Caco-2 (cell line): ENCODE measurements around the gene CACNA1D. TPM values are rescaled to one million over a fixed set of nuclear protein-coding genes. Genes with fewer than 3 reads are reported as not detected.
A peak's percentile ranks its signal among the peaks of the same experiment; 100 is the strongest.
"Not testable (repeated sequence)": the region's sequence is repeated elsewhere in the genome, so short reads cannot be mapped to it uniquely, and the experiment has no call there.

Experiments
- BruUV-seq: library from RNA; stranded (reverse); fragments of 400-500 nt; replicated peaks from 2 replicates; lab custom pipeline; 2021; lab: Mats Ljungman, UMichigan
- CTCF ChIA-PET: fragments of 300-600 bp; sonication (Branson Sonifier 250); formaldehyde crosslinking; loops from one replicate; lab custom pipeline; 2022; ENCODE audit warnings: antibody characterized with exemption; lab: Charles Lee
- POLR2A ChIA-PET: fragments of 300-600 bp; sonication (Branson Sonifier 250); formaldehyde crosslinking; loops from one replicate; lab custom pipeline; 2022; ENCODE audit warnings: antibody characterized with exemption; lab: Charles Lee
- DNase-seq, 2 experiments: peaks; one replicate each; pipeline versions ENCODE4 v3.0.0 to v3.0.0-alpha.2; 2020 to 2022
- H3K27me3 ChIP-seq: replicated peaks from 2 replicates; pipeline ENCODE4 v1.6.0; 2011; ENCODE audit warnings: low read length; ENCODE audit not compliant: control insufficient read depth, insufficient read depth
- H3K36me3 ChIP-seq: 2 replicates; pipeline ENCODE4 v1.5.1; 2011; ENCODE audit warnings: low read length; ENCODE audit not compliant: control insufficient read depth, insufficient read depth
- H3K4me1 ChIP-seq: fragments of 250-450 bp; sonication (Bioruptor Pico); 2 replicates; pipeline ENCODE4 v1.5.1; 2020; ENCODE audit warnings: mild to moderate bottlenecking
- H3K4me3 ChIP-seq: 2 replicates; pipeline ENCODE4 v1.5.1; 2011; ENCODE audit warnings: low read depth, mild to moderate bottlenecking, control low read depth, low read length
- H3K9me3 ChIP-seq: fragments of 250-450 bp; sonication (Bioruptor Pico); 2 replicates; pipeline ENCODE4 v1.5.1; 2020; ENCODE audit warnings: mild to moderate bottlenecking, moderate library complexity
- H3K27ac Mint-ChIP-seq: one replicate; pipeline ENCODE4 v1.8.0; 2022; ENCODE audit warnings: mixed read lengths; ENCODE audit not compliant: unreplicated experiment
- H3K27me3 Mint-ChIP-seq: one replicate; pipeline ENCODE4 v1.8.0; 2022; ENCODE audit warnings: mixed read lengths; ENCODE audit not compliant: insufficient read depth, unreplicated experiment
- H3K36me3 Mint-ChIP-seq: one replicate; pipeline ENCODE4 v1.8.0; 2022; ENCODE audit warnings: mild to moderate bottlenecking, mixed read lengths; ENCODE audit not compliant: insufficient read depth, unreplicated experiment
- H3K4me1 Mint-ChIP-seq: one replicate; pipeline ENCODE4 v1.8.0; 2022; ENCODE audit warnings: low read depth, mixed read lengths; ENCODE audit not compliant: unreplicated experiment
- H3K4me3 Mint-ChIP-seq: one replicate; pipeline ENCODE4 v1.8.0; 2022; ENCODE audit warnings: mild to moderate bottlenecking, moderate library complexity, mixed read lengths; ENCODE audit not compliant: unreplicated experiment
- H3K9me3 Mint-ChIP-seq: one replicate; pipeline ENCODE4 v1.8.0; 2022; ENCODE audit warnings: mixed read lengths; ENCODE audit not compliant: unreplicated experiment
- CTCF ChIP-seq, 2 experiments: fragments of 200-600 bp in 1 of 2; IDR thresholded peaks; 1 replicate in 1 of 2; 2 replicates in 1 of 2; pipeline versions ENCODE4 v1.5.1 to v1.8.0; 2011 to 2022; ENCODE audit warnings: antibody characterized with exemption in 1 of 2, control low read depth in 1 of 2, inconsistent platforms in 1 of 2, low read depth in 1 of 2, low read length in 1 of 2, mild to moderate bottlenecking in 1 of 2, moderate library complexity in 1 of 2; ENCODE audit not compliant: insufficient read depth in 1 of 2, severe bottlenecking in 1 of 2, unreplicated experiment in 1 of 2
- intact Hi-C: fragments of 100-400 bp; cut with micrococcal nuclease; formaldehyde crosslinking; loops from one replicate; pipeline ENCODE4 v1.10.0; 2022; ENCODE audit not compliant: unreplicated experiment
- total RNA-seq: library from RNA; stranded (reverse); gene quantifications from 2 replicates; pipeline ENCODE4 v1.2.3, GENCODE V29; 2022

Gene CACNA1D
- total RNA-seq, 1 experiment from 2014 or later = 13.3 TPM

- Mint-ChIP-seq H3K27ac (no peak overlapping the region), H3K4me3 (no peak overlapping the region), H3K9me3 (no peaks in the 10 kb centered on the region), H3K4me1 (peaks cover 10% of the 10 kb centered on the region), H3K27me3 (no peaks in the 10 kb centered on the region), H3K36me3 (no peaks in the 10 kb centered on the region)
- H3K4me3 ChIP-seq = no peak overlapping the region
- no peaks in the 10 kb centered on the region for H3K9me3 ChIP-seq
- peaks cover 19% of the 10 kb centered on the region for H3K4me1 ChIP-seq
- no peak for DNase-seq
- TF ChIP-seq CTCF (IDR thresholded peaks at IDR 0.05; ENCODE audit: insufficient read depth in 1 of 2, low read depth in 1 of 2, low read length in 1 of 2, severe bottlenecking in 1 of 2, unreplicated experiment in 1 of 2) = no peak
- H3K36me3 ChIP-seq = no peaks in the 10 kb centered on the region; the same call in 1 of the 2 replicates
- H3K27me3 ChIP-seq = no peaks in the 10 kb centered on the region
- ChIA-PET CTCF (no interaction called here), POLR2A (no interaction called here)
- intact Hi-C loops = no loop called here
- no TSS peak for BruUV-seq
Measured at GRCh38 chr3:53464424-53464823, 30.0 kb upstream of the CACNA1D start.

- intact Hi-C loops, H3K36me3 Mint-ChIP-seq, H3K27me3 ChIP-seq, H3K9me3 ChIP-seq, H3K36me3 ChIP-seq, H3K4me3 Mint-ChIP-seq, CTCF ChIA-PET, H3K27me3 Mint-ChIP-seq, BruUV-seq, DNase-seq, H3K9me3 Mint-ChIP-seq, H3K4me1 Mint-ChIP-seq, H3K4me3 ChIP-seq, H3K27ac Mint-ChIP-seq, POLR2A ChIA-PET, H3K4me1 ChIP-seq: not testable (repeated sequence)
Measured at GRCh38 chr3:53469758-53470157, 24.7 kb upstream of the CACNA1D start.

- Mint-ChIP-seq H3K4me1 (peaks cover 4% of the 10 kb centered on the region), H3K36me3 (no peaks in the 10 kb centered on the region), H3K27me3 (no peaks in the 10 kb centered on the region), H3K27ac (no peak overlapping the region), H3K4me3 (no peak overlapping the region), H3K9me3 (no peaks in the 10 kb centered on the region)
- intact Hi-C loops = no loop called here
- DNase-seq = no peak
- no peaks in the 10 kb centered on the region for H3K9me3 ChIP-seq
- TF ChIP-seq CTCF (IDR thresholded peaks at IDR 0.05; ENCODE audit: insufficient read depth in 1 of 2, low read depth in 1 of 2, low read length in 1 of 2, severe bottlenecking in 1 of 2, unreplicated experiment in 1 of 2) = no peak
- no TSS peak for BruUV-seq
- no peak overlapping the region for H3K4me3 ChIP-seq
- peaks cover 13% of the 10 kb centered on the region for H3K4me1 ChIP-seq
- H3K27me3 ChIP-seq = no peaks in the 10 kb centered on the region
- ChIA-PET POLR2A (no interaction called here), CTCF (no interaction called here)
- no peaks in the 10 kb centered on the region for H3K36me3 ChIP-seq
Measured at GRCh38 chr3:53473422-53473821, 21.0 kb upstream of the CACNA1D start.

- H3K9me3 ChIP-seq, H3K36me3 Mint-ChIP-seq, intact Hi-C loops, H3K27ac Mint-ChIP-seq, H3K4me3 ChIP-seq, H3K27me3 ChIP-seq, H3K9me3 Mint-ChIP-seq, DNase-seq, H3K27me3 Mint-ChIP-seq, BruUV-seq, H3K4me3 Mint-ChIP-seq, CTCF ChIA-PET, POLR2A ChIA-PET, H3K36me3 ChIP-seq: not testable (repeated sequence)
- peaks cover 34% of the 10 kb centered on the region for H3K4me1 ChIP-seq
- H3K4me1 Mint-ChIP-seq = peaks cover 14% of the 10 kb centered on the region
Measured at GRCh38 chr3:53476372-53476771, 18.0 kb upstream of the CACNA1D start.

GRCh38 chr3:53477689-53478088, 16.7 kb upstream of the CACNA1D start:
- not testable (repeated sequence) for H3K36me3 ChIP-seq, H3K27me3 ChIP-seq, DNase-seq, H3K9me3 ChIP-seq, H3K9me3 Mint-ChIP-seq, H3K4me3 Mint-ChIP-seq, H3K27me3 Mint-ChIP-seq, BruUV-seq, H3K4me3 ChIP-seq, H3K36me3 Mint-ChIP-seq
- Mint-ChIP-seq H3K4me1 (peaks cover 14% of the 10 kb centered on the region), H3K27ac (peak overlapping the region; percentile 87)
- H3K4me1 ChIP-seq = peaks cover 34% of the 10 kb centered on the region
- ChIA-PET CTCF (interaction anchor here (0.7 kb wide), 1 partner anchor 437 kb away, joined by 3 read pairs; no protein-coding TSS in a partner anchor), POLR2A (interaction anchor here (0.7 kb wide), 1 partner anchor 322 kb away, joined by 10 read pairs; no protein-coding TSS in a partner anchor)
- intact Hi-C loops = loop anchor here (1.0 kb wide), 3 partner anchors 12 to 102 kb away; no protein-coding TSS in a partner anchor
